Thyroid gland (tissue), 4 donors: ENCODE measurements around the gene HECW1.

ENCODE experiments used
- POLR2A ChIP-seq, 2 donors: fragments of 450-650 bp; IDR thresholded peaks; one replicate each; pipeline ENCODE4 v1.6.1; 2017; ENCODE audit warnings: antibody characterized with exemption in 2 of 2, mild to moderate bottlenecking in 2 of 2, moderate library complexity in 1 of 2
- TF ChIP-seq, protein P1 (sequence below), 6 experiments: fragments of 200-600 bp in 3 of 6; fragments of 450-650 bp in 3 of 6; sonication (generic) in 3 of 6; IDR thresholded peaks; one replicate each; pipeline ENCODE4 v1.5.1; 2016 to 2019; ENCODE audit warnings: antibody characterized with exemption in 6 of 6, mild to moderate bottlenecking in 2 of 6, inconsistent platforms in 1 of 6, moderate library complexity in 1 of 6

DNA sequence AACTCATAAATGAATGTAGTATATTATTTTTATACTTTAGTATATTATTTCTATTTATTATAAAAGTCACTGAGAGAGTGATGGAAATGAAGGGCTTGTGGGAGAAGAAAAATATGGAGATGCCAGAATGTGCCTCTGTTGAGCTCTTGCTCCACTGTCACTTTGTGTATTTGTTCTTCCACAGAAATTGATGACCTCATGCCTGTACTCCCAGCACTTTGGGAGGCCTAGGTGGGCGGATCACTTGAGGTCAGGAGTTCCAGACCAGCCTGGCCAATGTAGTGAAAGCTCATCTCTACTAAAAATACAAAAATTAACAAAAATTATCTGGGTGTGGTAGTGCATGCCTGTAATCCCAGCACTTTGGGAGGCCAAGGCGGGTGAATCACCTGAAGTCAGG is 394.0 kb downstream of the HECW1 start:
- TF ChIP-seq, protein P1, sequence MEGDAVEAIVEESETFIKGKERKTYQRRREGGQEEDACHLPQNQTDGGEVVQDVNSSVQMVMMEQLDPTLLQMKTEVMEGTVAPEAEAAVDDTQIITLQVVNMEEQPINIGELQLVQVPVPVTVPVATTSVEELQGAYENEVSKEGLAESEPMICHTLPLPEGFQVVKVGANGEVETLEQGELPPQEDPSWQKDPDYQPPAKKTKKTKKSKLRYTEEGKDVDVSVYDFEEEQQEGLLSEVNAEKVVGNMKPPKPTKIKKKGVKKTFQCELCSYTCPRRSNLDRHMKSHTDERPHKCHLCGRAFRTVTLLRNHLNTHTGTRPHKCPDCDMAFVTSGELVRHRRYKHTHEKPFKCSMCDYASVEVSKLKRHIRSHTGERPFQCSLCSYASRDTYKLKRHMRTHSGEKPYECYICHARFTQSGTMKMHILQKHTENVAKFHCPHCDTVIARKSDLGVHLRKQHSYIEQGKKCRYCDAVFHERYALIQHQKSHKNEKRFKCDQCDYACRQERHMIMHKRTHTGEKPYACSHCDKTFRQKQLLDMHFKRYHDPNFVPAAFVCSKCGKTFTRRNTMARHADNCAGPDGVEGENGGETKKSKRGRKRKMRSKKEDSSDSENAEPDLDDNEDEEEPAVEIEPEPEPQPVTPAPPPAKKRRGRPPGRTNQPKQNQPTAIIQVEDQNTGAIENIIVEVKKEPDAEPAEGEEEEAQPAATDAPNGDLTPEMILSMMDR (IDR thresholded peaks at IDR 0.05): no peak
- TF ChIP-seq POLR2A (IDR thresholded peaks at IDR 0.05): no peak
